ENCODE measurements around the gene TRIM72.

- no peak for TF ChIP-seq CTCF (IDR thresholded peaks at IDR 0.05)
- no peak for TF ChIP-seq POLR2A (IDR thresholded peaks at IDR 0.05)
- no peak for TF ChIP-seq EP300 (IDR thresholded peaks at IDR 0.05)
- no peak for TF ChIP-seq POLR2AphosphoS5 (IDR thresholded peaks at IDR 0.05)
These were observed 3.2 kb downstream of the TRIM72 start for GRCh38 chr16:31217136-31217530.
